HG03196 (cell line): ENCODE measurements around the gene ATG14.
"Not testable (repeated sequence)": the region's sequence is repeated elsewhere in the genome, so short reads cannot be mapped to it uniquely, and the experiment has no call there.

ENCODE experiments used
- ATAC-seq: cut with Tn5 transposase; IDR thresholded peaks from one replicate; pipeline ENCODE4 v1.9.1; 2021; ENCODE audit not compliant: unreplicated experiment

Gene ATG14

GRCh38 chr14:55353686-55354467 is 57.8 kb downstream of the ATG14 start:
- no peak for ATAC-seq

GRCh38 chr14:55352201-55352600 is 59.4 kb downstream of the ATG14 start:
- no peak for ATAC-seq

GRCh38 chr14:55351111-55351510 is 60.5 kb downstream of the ATG14 start:
- ATAC-seq = no peak

- no peak for ATAC-seq
Observed at GRCh38 chr14:55350461-55350860, 61.2 kb downstream of the ATG14 start.

GRCh38 chr14:55349565-55349964 is 62.1 kb downstream of the ATG14 start:
- no peak for ATAC-seq

GRCh38 chr14:55348766-55349453 is 62.7 kb downstream of the ATG14 start:
- ATAC-seq = no peak

- ATAC-seq = no peak
Observed at GRCh38 chr14:55347748-55348147, 63.9 kb downstream of the ATG14 start.

- no peak for ATAC-seq
Observed at GRCh38 chr14:55347040-55347439, 64.6 kb downstream of the ATG14 start.

GRCh38 chr14:55344582-55345163 is 67.0 kb downstream of the ATG14 start:
- ATAC-seq = not testable (repeated sequence)

GRCh38 chr14:55341781-55342180 is 69.8 kb downstream of the ATG14 start:
- no peak for ATAC-seq

GRCh38 chr14:55340482-55340881 is 71.1 kb downstream of the ATG14 start:
- no peak for ATAC-seq

GRCh38 chr14:55339770-55340169 is 71.9 kb downstream of the ATG14 start:
- no peak for ATAC-seq

GRCh38 chr14:55336691-55337090 is 74.9 kb downstream of the ATG14 start:
- no peak for ATAC-seq

GRCh38 chr14:55336162-55336561 is 75.5 kb downstream of the ATG14 start:
- ATAC-seq = no peak

GRCh38 chr14:55333711-55334485 is 77.7 kb downstream of the ATG14 start:
- ATAC-seq = no peak

- ATAC-seq = peak; percentile 53
Observed at GRCh38 chr14:55332654-55333570, 78.7 kb downstream of the ATG14 start.

- ATAC-seq = no peak
Observed at GRCh38 chr14:55329999-55330710, 81.5 kb downstream of the ATG14 start.

- ATAC-seq = no peak
Observed at GRCh38 chr14:55328317-55328716, 83.3 kb downstream of the ATG14 start.

- ATAC-seq = no peak
Observed at GRCh38 chr14:55327179-55327578, 84.5 kb downstream of the ATG14 start.

- ATAC-seq = no peak
Observed at GRCh38 chr14:55324812-55325211, 86.8 kb downstream of the ATG14 start.
